HepG2 (cell line): ENCODE data around the gene BASP1.

ENCODE experiments used
- CTCF ChIP-seq: sonication (generic); formaldehyde crosslinking; IDR thresholded peaks from 2 replicates; pipeline ENCODE4 v1.5.0; 2020; ENCODE audit warnings: mild to moderate bottlenecking, missing genetic modification reagents, moderate library complexity
- NR2F6 ChIP-seq, 2 experiments: IDR thresholded peaks; 2 replicates each; pipeline ENCODE4 v1.6.1; 2016; ENCODE audit warnings: antibody characterized with exemption in 1 of 2, mild to moderate bottlenecking in 1 of 2
- TBP ChIP-seq: sonication (generic); formaldehyde crosslinking; IDR thresholded peaks from 2 replicates; pipeline ENCODE4 v1.5.0; 2020; ENCODE audit warnings: missing genetic modification reagents
- TF ChIP-seq, protein P1 (sequence below), 2 experiments: sonication (generic) in 1 of 2; formaldehyde crosslinking in 1 of 2; IDR thresholded peaks; 2 replicates each; pipeline versions ENCODE4 v1.5.1 to v1.6.1; 2011 to 2020; ENCODE audit warnings: borderline replicate concordance in 1 of 2, low read depth in 1 of 2, low read length in 1 of 2, mild to moderate bottlenecking in 1 of 2, missing genetic modification reagents in 1 of 2, moderate library complexity in 1 of 2

GRCh38 chr5:17276445-17276844 lies 59.0 kb downstream of the BASP1 start:
- TF ChIP-seq, protein P1, sequence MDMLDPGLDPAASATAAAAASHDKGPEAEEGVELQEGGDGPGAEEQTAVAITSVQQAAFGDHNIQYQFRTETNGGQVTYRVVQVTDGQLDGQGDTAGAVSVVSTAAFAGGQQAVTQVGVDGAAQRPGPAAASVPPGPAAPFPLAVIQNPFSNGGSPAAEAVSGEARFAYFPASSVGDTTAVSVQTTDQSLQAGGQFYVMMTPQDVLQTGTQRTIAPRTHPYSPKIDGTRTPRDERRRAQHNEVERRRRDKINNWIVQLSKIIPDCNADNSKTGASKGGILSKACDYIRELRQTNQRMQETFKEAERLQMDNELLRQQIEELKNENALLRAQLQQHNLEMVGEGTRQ (IDR thresholded peaks at IDR 0.05; ENCODE audit: low read depth, low read length) = no peak
- TF ChIP-seq, protein P1 (CRISPR knock-in tag; IDR thresholded peaks at IDR 0.05; ENCODE audit: borderline replicate concordance) = no peak
- TF ChIP-seq CTCF (CRISPR knock-in tag) (no peak), NR2F6 (IDR thresholded peaks at IDR 0.05) (no peak), NR2F6 (CRISPR knock-in tag; IDR thresholded peaks at IDR 0.05) (no peak), TBP (no peak)
